H1 (cell line): ENCODE measurements around the gene FAM9B. TPM values are rescaled to one million over a fixed set of nuclear protein-coding genes. Genes with fewer than 3 reads are reported as not detected.

ENCODE experiments used
- CHD7 ChIP-seq: fragments of 300-600 bp; sonication (generic); IDR thresholded peaks from 2 replicates; pipeline ENCODE4 v1.7.1; 2012; ENCODE audit warnings: low read length, moderate library complexity, mild to moderate bottlenecking, inconsistent platforms; ENCODE audit not compliant: insufficient replicate concordance
- FOSL1 ChIP-seq: IDR thresholded peaks from 2 replicates; pipeline ENCODE4 v1.6.1; 2011; ENCODE audit warnings: mild to moderate bottlenecking, low read depth, low read length, moderate library complexity; ENCODE audit not compliant: insufficient read depth
- KDM5A ChIP-seq: fragments of 200-600 bp; IDR thresholded peaks from 2 replicates; pipeline ENCODE4 v1.7.1; 2012; ENCODE audit warnings: mild to moderate bottlenecking, low read length, inconsistent platforms, mixed read lengths
- POLR2A ChIP-seq, 2 experiments: IDR thresholded peaks; 1 replicate in 1 of 2; 2 replicates in 1 of 2; pipeline ENCODE4 v1.6.1; 2011; ENCODE audit warnings: low read depth in 2 of 2, low read length in 2 of 2, mild to moderate bottlenecking in 2 of 2; ENCODE audit errors: control extremely low read depth in 1 of 2
- POU5F1 ChIP-seq: IDR thresholded peaks from 2 replicates; pipeline ENCODE4 v1.6.1; 2011; ENCODE audit warnings: low read depth, mild to moderate bottlenecking, low read length, moderate library complexity
- RAD21 ChIP-seq, 2 experiments: IDR thresholded peaks in 1 of 2; conservative IDR thresholded peaks in 1 of 2; 2 replicates each; pipeline ENCODE4 v1.6.1; 2011; ENCODE audit warnings: low read depth in 2 of 2, low read length in 2 of 2, improper control_type of control experiment in 1 of 2, inconsistent platforms in 1 of 2, mild to moderate bottlenecking in 1 of 2, moderate library complexity in 1 of 2
- RXRA ChIP-seq: IDR thresholded peaks from 2 replicates; pipeline ENCODE4 v1.6.1; 2011; ENCODE audit warnings: low read depth, mild to moderate bottlenecking, low read length, moderate library complexity; ENCODE audit not compliant: insufficient read depth
- SIRT6 ChIP-seq: IDR thresholded peaks from one replicate; pipeline ENCODE4 v1.7.1; 2012; ENCODE audit warnings: low read length, inconsistent platforms
- SP2 ChIP-seq: IDR thresholded peaks from 2 replicates; pipeline ENCODE4 v1.6.1; 2012; ENCODE audit warnings: mild to moderate bottlenecking, low read length, inconsistent platforms
- USF2 ChIP-seq: IDR thresholded peaks from 2 replicates; pipeline ENCODE4 v1.6.1; 2011; ENCODE audit warnings: low read length, improper control_type of control experiment
- polyA plus RNA-seq, 7 experiments: library from polyadenylated mRNA; depleted of rRNA in 3 of 7; stranded (reverse) in 5 of 7; unstranded in 2 of 7; fragments of >200 nt in 5 of 7; fragments of 200-250 nt in 2 of 7; gene quantifications; 1 replicate in 5 of 7; 2 replicates in 1 of 7; 4 replicates in 1 of 7; pipeline versions ENCODE4 v1.2.1 to v1.2.3, GENCODE V29; 2011 to 2013; ENCODE audit warnings: missing spikeins in 2 of 7, mixed read lengths in 2 of 7
- total RNA-seq: library from RNA; stranded (reverse); fragmentation: NEBNext Ultra II Directional; extraction: Animal tissue kit (Norgen Biotek cat#: 25700); gene quantifications from 2 replicates; pipeline ENCODE4 v1.2.1, GENCODE V29; 2021

FAM9B gene
- total and polyA plus RNA-seq, 2 of the 8 experiments (the other 6 are each of a cell fraction or from before 2014, with no cell fraction given) = not detected

- TF ChIP-seq CHD7 (no peak), USF2 (no peak), FOSL1 (no peak), POU5F1 (no peak), SP2 (no peak), RAD21 (IDR thresholded peaks at IDR 0.05 in 1 of 2, conservative IDR thresholded peaks at IDR 0.05 in 1 of 2; ENCODE audit: low read depth in 2 of 2, low read length in 2 of 2) (no peak), KDM5A (no peak), POLR2A (IDR thresholded peaks at IDR 0.05; ENCODE audit: control extremely low read depth in 1 of 2, low read depth in 2 of 2, low read length in 2 of 2) (no peak), RXRA (no peak), SIRT6 (no peak)
These were observed 21.4 kb upstream of the FAM9B start (continued) for GRCh38 chrX:9055354-9055753.
